ENCODE measurements around the gene PRUNE2. TPM values are rescaled to one million over a fixed set of nuclear protein-coding genes. Genes with fewer than 3 reads are reported as not detected.

PRUNE2 gene
- total RNA-seq, 1 experiment from 2014 or later, result 3.5 TPM

- Mint-ChIP-seq H3K27me3 (ENCODE audit: insufficient read depth, unreplicated experiment) (peaks cover 9% of the 10 kb centered on the region), H3K27ac (ENCODE audit: unreplicated experiment) (no peak overlapping the region), H3K4me1 (ENCODE audit: low read depth, unreplicated experiment) (no peaks in the 10 kb centered on the region), H3K9me3 (ENCODE audit: unreplicated experiment) (no peaks in the 10 kb centered on the region), H3K36me3 (ENCODE audit: insufficient read depth, unreplicated experiment) (no peaks in the 10 kb centered on the region), H3K4me3 (ENCODE audit: unreplicated experiment) (no peak overlapping the region)
- intact Hi-C loops (cut with micrococcal nuclease; ENCODE audit: unreplicated experiment), result no loop called here
- TF ChIP-seq CTCF (IDR thresholded peaks at IDR 0.05; ENCODE audit: insufficient read depth in 1 of 2, low read depth in 1 of 2, low read length in 1 of 2, severe bottlenecking in 1 of 2, unreplicated experiment in 1 of 2), result no peak
- Histone ChIP-seq H3K9me3 (no peaks in the 10 kb centered on the region), H3K36me3 (ENCODE audit: control insufficient read depth, insufficient read depth, low read length) (no peaks in the 10 kb centered on the region), H3K4me3 (ENCODE audit: low read depth, low read length) (no peak overlapping the region), H3K4me1 (no peaks in the 10 kb centered on the region), H3K27me3 (replicated peaks; ENCODE audit: control insufficient read depth, insufficient read depth, low read length) (no peaks in the 10 kb centered on the region)
- BruUV-seq (replicated peaks), result no TSS peak
- ChIA-PET CTCF (no interaction called here), POLR2A (no interaction called here)
- no peak for DNase-seq
These were observed 5.0 kb downstream of the PRUNE2 start for GRCh38 chr9:76900884-76901440.

- intact Hi-C loops (cut with micrococcal nuclease; ENCODE audit: unreplicated experiment), result no loop called here
- no peak for TF ChIP-seq CTCF (IDR thresholded peaks at IDR 0.05; ENCODE audit: insufficient read depth in 1 of 2, low read depth in 1 of 2, low read length in 1 of 2, severe bottlenecking in 1 of 2, unreplicated experiment in 1 of 2)
- Histone ChIP-seq H3K4me3 (ENCODE audit: low read depth, low read length) (no peak overlapping the region), H3K4me1 (no peaks in the 10 kb centered on the region), H3K27me3 (replicated peaks; ENCODE audit: control insufficient read depth, insufficient read depth, low read length) (no peaks in the 10 kb centered on the region), H3K36me3 (ENCODE audit: control insufficient read depth, insufficient read depth, low read length) (no peaks in the 10 kb centered on the region), H3K9me3 (no peaks in the 10 kb centered on the region)
- H3K4me3 Mint-ChIP-seq (ENCODE audit: unreplicated experiment), result no peak overlapping the region
- no TSS peak for BruUV-seq (replicated peaks)
- DNase-seq, result no peak
- CTCF ChIA-PET, result no interaction called here
- H3K4me1 Mint-ChIP-seq (ENCODE audit: low read depth, unreplicated experiment), result no peaks in the 10 kb centered on the region
- no peaks in the 10 kb centered on the region for H3K36me3 Mint-ChIP-seq (ENCODE audit: insufficient read depth, unreplicated experiment)
- POLR2A ChIA-PET, result no interaction called here
- H3K9me3 Mint-ChIP-seq (ENCODE audit: unreplicated experiment), result no peaks in the 10 kb centered on the region
- H3K27ac Mint-ChIP-seq (ENCODE audit: unreplicated experiment), result no peak overlapping the region
- H3K27me3 Mint-ChIP-seq (ENCODE audit: insufficient read depth, unreplicated experiment), result peaks cover 6% of the 10 kb centered on the region
These were observed 7.1 kb downstream of the PRUNE2 start for GRCh38 chr9:76898786-76899185.

- ChIA-PET POLR2A (no interaction called here), CTCF (no interaction called here)
- intact Hi-C loops (cut with micrococcal nuclease; ENCODE audit: unreplicated experiment), result no loop called here
- no TSS peak for BruUV-seq (replicated peaks)
- no peaks in the 10 kb centered on the region for H3K9me3 Mint-ChIP-seq (ENCODE audit: unreplicated experiment)
- H3K4me3 Mint-ChIP-seq (ENCODE audit: unreplicated experiment), result no peak overlapping the region
- no peak overlapping the region for H3K27ac Mint-ChIP-seq (ENCODE audit: unreplicated experiment)
- Histone ChIP-seq H3K4me1 (no peaks in the 10 kb centered on the region), H3K36me3 (ENCODE audit: control insufficient read depth, insufficient read depth, low read length) (no peaks in the 10 kb centered on the region), H3K4me3 (ENCODE audit: low read depth, low read length) (no peak overlapping the region), H3K27me3 (replicated peaks; ENCODE audit: control insufficient read depth, insufficient read depth, low read length) (no peaks in the 10 kb centered on the region), H3K9me3 (no peaks in the 10 kb centered on the region)
- peaks cover 6% of the 10 kb centered on the region for H3K27me3 Mint-ChIP-seq (ENCODE audit: insufficient read depth, unreplicated experiment)
- DNase-seq, result no peak
- no peaks in the 10 kb centered on the region for H3K4me1 Mint-ChIP-seq (ENCODE audit: low read depth, unreplicated experiment)
- no peaks in the 10 kb centered on the region for H3K36me3 Mint-ChIP-seq (ENCODE audit: insufficient read depth, unreplicated experiment)
- TF ChIP-seq CTCF (IDR thresholded peaks at IDR 0.05; ENCODE audit: insufficient read depth in 1 of 2, low read depth in 1 of 2, low read length in 1 of 2, severe bottlenecking in 1 of 2, unreplicated experiment in 1 of 2), result no peak
These were observed 7.9 kb downstream of the PRUNE2 start for GRCh38 chr9:76897804-76898525.

Data from Caco-2 (cell line).